CD14-positive monocyte (primary cell): ENCODE results near the gene TBC1D25. TPM values are rescaled to one million over a fixed set of nuclear protein-coding genes. Genes with fewer than 3 reads are reported as not detected.
A peak's percentile ranks its signal among the peaks of the same experiment; 100 is the strongest.

Source experiments
- DNase-seq, 3 donors: peaks; one replicate each; pipeline ENCODE4 v3.0.0-alpha.2; 2011 to 2022
- H2AFZ ChIP-seq: 2 replicates; pipeline ENCODE4 v1.6.0; 2012; ENCODE audit warnings: mild to moderate bottlenecking, low read depth, low read length, inconsistent platforms; ENCODE audit not compliant: insufficient read depth, poor library complexity, severe bottlenecking
- H3K27ac ChIP-seq, 2 donors: 1 replicate in 1 of 2; 2 replicates in 1 of 2; pipeline ENCODE4 v1.5.1; 2012 to 2013; ENCODE audit warnings: low read length in 2 of 2, control low read depth in 1 of 2, inconsistent platforms in 1 of 2, low read depth in 1 of 2, mild to moderate bottlenecking in 1 of 2
- H3K27me3 ChIP-seq, 2 donors: one replicate each; pipeline versions ENCODE4 v1.6.0 to v1.6.1; 2011 to 2013; ENCODE audit warnings: low read length in 2 of 2; ENCODE audit not compliant: control insufficient read depth in 2 of 2, insufficient read depth in 2 of 2
- H3K36me3 ChIP-seq, 2 donors: replicated peaks in 1 of 2; 1 replicate in 1 of 2; 2 replicates in 1 of 2; pipeline versions ENCODE4 v1.5.1 to v1.6.1; 2012 to 2013; ENCODE audit warnings: low read length in 2 of 2, control low read depth in 1 of 2, inconsistent platforms in 1 of 2, mild to moderate bottlenecking in 1 of 2; ENCODE audit not compliant: insufficient read depth in 2 of 2, control insufficient read depth in 1 of 2
- H3K4me1 ChIP-seq, 2 donors: 1 replicate in 1 of 2; 2 replicates in 1 of 2; pipeline versions ENCODE4 v1.5.1 to v1.6.1; 2012 to 2013; ENCODE audit warnings: low read length in 2 of 2, control low read depth in 1 of 2, inconsistent platforms in 1 of 2, mild to moderate bottlenecking in 1 of 2, moderate library complexity in 1 of 2; ENCODE audit not compliant: insufficient read depth in 2 of 2, control insufficient read depth in 1 of 2
- H3K4me2 ChIP-seq: replicated peaks from 2 replicates; pipeline ENCODE3; 2012; ENCODE audit warnings: low read length, moderate library complexity, mild to moderate bottlenecking; ENCODE audit not compliant: poor library complexity, severe bottlenecking; ENCODE audit errors: extremely low read depth
- H3K4me3 ChIP-seq, 3 experiments: fragments of 200-600 bp in 1 of 3; sonication (generic) in 1 of 3; replicated peaks in 1 of 3; 1 replicate in 2 of 3; 2 replicates in 1 of 3; pipeline ENCODE4 v1.5.1; 2011 to 2013; ENCODE audit warnings: low read length in 3 of 3, mild to moderate bottlenecking in 3 of 3, control low read depth in 2 of 3, low read depth in 2 of 3, inconsistent platforms in 1 of 3, moderate library complexity in 1 of 3
- H3K79me2 ChIP-seq: 2 replicates; pipeline ENCODE4 v1.6.0; 2012; ENCODE audit warnings: mild to moderate bottlenecking, control low read depth, inconsistent platforms, low read length, moderate library complexity; ENCODE audit not compliant: insufficient read depth
- H3K9ac ChIP-seq: 2 replicates; pipeline ENCODE4 v1.6.0; 2017; ENCODE audit warnings: low read length, mild to moderate bottlenecking; ENCODE audit not compliant: insufficient read depth, poor library complexity, severe bottlenecking
- H3K9me3 ChIP-seq, 2 donors: replicated peaks in 1 of 2; 1 replicate in 1 of 2; 2 replicates in 1 of 2; pipeline versions ENCODE4 v1.5.1 to v1.6.1; 2012 to 2013; ENCODE audit warnings: low read length in 2 of 2, control low read depth in 1 of 2; ENCODE audit not compliant: control insufficient read depth in 1 of 2, insufficient read depth in 1 of 2
- H4K20me1 ChIP-seq: 2 replicates; pipeline ENCODE4 v1.6.0; 2012; ENCODE audit warnings: mild to moderate bottlenecking, low read length, control low read depth, moderate library complexity; ENCODE audit not compliant: insufficient read depth
- H3K27ac Mint-ChIP-seq, 7 donors: one replicate each; pipeline ENCODE4 v1.8.0; 2020; ENCODE audit warnings: mild to moderate bottlenecking in 7 of 7, mixed read lengths in 7 of 7, moderate library complexity in 6 of 7, inconsistent platforms in 2 of 7
- H3K27me3 Mint-ChIP-seq, 3 donors: one replicate each; pipeline ENCODE4 v1.8.0; 2021 to 2022; ENCODE audit warnings: low read depth in 3 of 3, mild to moderate bottlenecking in 3 of 3, mixed read lengths in 3 of 3, moderate library complexity in 3 of 3, inconsistent platforms in 1 of 3
- H3K36me3 Mint-ChIP-seq, 2 donors: one replicate each; pipeline ENCODE4 v1.8.0; 2020; ENCODE audit warnings: mixed read lengths in 2 of 2, inconsistent platforms in 1 of 2, mild to moderate bottlenecking in 1 of 2
- H3K4me1 Mint-ChIP-seq: one replicate; pipeline ENCODE4 v1.8.0; 2020; ENCODE audit warnings: mild to moderate bottlenecking, mixed read lengths
- H3K4me3 Mint-ChIP-seq, 2 donors: one replicate each; pipeline ENCODE4 v1.8.0; 2020; ENCODE audit warnings: mild to moderate bottlenecking in 2 of 2, mixed read lengths in 2 of 2, moderate library complexity in 1 of 2
- H3K9me3 Mint-ChIP-seq, 7 donors: one replicate each; pipeline ENCODE4 v1.8.0; 2020 to 2022; ENCODE audit warnings: mixed read lengths in 7 of 7, mild to moderate bottlenecking in 6 of 7, moderate library complexity in 6 of 7, inconsistent platforms in 2 of 7
- WGBS: methylation state at CpG from one replicate; pipeline ENCODE4 v1.1.5; 2013; ENCODE audit warnings: missing lambda C conversion rate; ENCODE audit not compliant: insufficient coverage; 5-methylcytosine and 5-hydroxymethylcytosine counted together
- intact Hi-C, 2 donors: fragments of 100-400 bp; cut with micrococcal nuclease; formaldehyde crosslinking; loops; one replicate each; pipeline versions ENCODE4 v1.15.0 to v1.15.1; 2023
- polyA plus RNA-seq, 3 donors: library from polyadenylated mRNA; depleted of rRNA in 1 of 3; unstranded in 2 of 3; stranded (reverse) in 1 of 3; fragments of 300-500 nt in 2 of 3; fragments of >200 nt in 1 of 3; fragmentation: Illumina TruSeq in 2 of 3; gene quantifications; 1 replicate in 2 of 3; 2 replicates in 1 of 3; pipeline ENCODE4 v1.2.3, GENCODE V29; 2012 to 2021
- TF ChIP-seq, protein P1 (sequence below): fragments of 200-600 bp; IDR thresholded peaks from one replicate; pipeline ENCODE4 v1.8.0; 2022; ENCODE audit warnings: antibody characterized with exemption, mild to moderate bottlenecking

Gene TBC1D25
- polyA plus RNA-seq, 3 donors = 5.7 to 16.9 (median 6.6) TPM

- no peaks in the 10 kb centered on the region for H3K79me2 ChIP-seq
- no peak overlapping the region for H3K4me2 ChIP-seq
- H3K27ac ChIP-seq = peak overlapping the region in 1 of 2 donors; percentile 62
- intact Hi-C loops = no loop called here
- no peaks in the 10 kb centered on the region for H3K27me3 ChIP-seq
- H3K4me1 ChIP-seq = peaks cover 10 to 12% of the 10 kb centered on the region in 2 donors
- no peaks in the 10 kb centered on the region for H3K9me3 ChIP-seq
- no peak for DNase-seq
- peaks cover 0 to 3% (median 0%) of the 10 kb centered on the region in 7 donors for H3K9me3 Mint-ChIP-seq
- peak overlapping the region; percentile 61 for H2AFZ ChIP-seq
- H4K20me1 ChIP-seq = no peaks in the 10 kb centered on the region
- H3K9ac ChIP-seq = no peak overlapping the region
- 100% methylated on average over 1 of the region's 9 CpGs for WGBS
- H3K27ac Mint-ChIP-seq = peak overlapping the region in 6 of 7 donors; percentile 58 to 91 (median 82)
- H3K4me1 Mint-ChIP-seq = peaks cover 16% of the 10 kb centered on the region
- no peak overlapping the region for H3K4me3 Mint-ChIP-seq
- H3K36me3 Mint-ChIP-seq = no peaks in the 10 kb centered on the region
- TF ChIP-seq, protein P1, sequence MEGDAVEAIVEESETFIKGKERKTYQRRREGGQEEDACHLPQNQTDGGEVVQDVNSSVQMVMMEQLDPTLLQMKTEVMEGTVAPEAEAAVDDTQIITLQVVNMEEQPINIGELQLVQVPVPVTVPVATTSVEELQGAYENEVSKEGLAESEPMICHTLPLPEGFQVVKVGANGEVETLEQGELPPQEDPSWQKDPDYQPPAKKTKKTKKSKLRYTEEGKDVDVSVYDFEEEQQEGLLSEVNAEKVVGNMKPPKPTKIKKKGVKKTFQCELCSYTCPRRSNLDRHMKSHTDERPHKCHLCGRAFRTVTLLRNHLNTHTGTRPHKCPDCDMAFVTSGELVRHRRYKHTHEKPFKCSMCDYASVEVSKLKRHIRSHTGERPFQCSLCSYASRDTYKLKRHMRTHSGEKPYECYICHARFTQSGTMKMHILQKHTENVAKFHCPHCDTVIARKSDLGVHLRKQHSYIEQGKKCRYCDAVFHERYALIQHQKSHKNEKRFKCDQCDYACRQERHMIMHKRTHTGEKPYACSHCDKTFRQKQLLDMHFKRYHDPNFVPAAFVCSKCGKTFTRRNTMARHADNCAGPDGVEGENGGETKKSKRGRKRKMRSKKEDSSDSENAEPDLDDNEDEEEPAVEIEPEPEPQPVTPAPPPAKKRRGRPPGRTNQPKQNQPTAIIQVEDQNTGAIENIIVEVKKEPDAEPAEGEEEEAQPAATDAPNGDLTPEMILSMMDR = no peak
- no peaks in the 10 kb centered on the region for H3K36me3 ChIP-seq
- H3K4me3 ChIP-seq = no peak overlapping the region
- peaks cover 0 to 5% (median 1%) of the 10 kb centered on the region in 3 donors for H3K27me3 Mint-ChIP-seq
Measured at GRCh38 chrX:48491809-48492208, 47.7 kb upstream of the TBC1D25 start.

DNA sequence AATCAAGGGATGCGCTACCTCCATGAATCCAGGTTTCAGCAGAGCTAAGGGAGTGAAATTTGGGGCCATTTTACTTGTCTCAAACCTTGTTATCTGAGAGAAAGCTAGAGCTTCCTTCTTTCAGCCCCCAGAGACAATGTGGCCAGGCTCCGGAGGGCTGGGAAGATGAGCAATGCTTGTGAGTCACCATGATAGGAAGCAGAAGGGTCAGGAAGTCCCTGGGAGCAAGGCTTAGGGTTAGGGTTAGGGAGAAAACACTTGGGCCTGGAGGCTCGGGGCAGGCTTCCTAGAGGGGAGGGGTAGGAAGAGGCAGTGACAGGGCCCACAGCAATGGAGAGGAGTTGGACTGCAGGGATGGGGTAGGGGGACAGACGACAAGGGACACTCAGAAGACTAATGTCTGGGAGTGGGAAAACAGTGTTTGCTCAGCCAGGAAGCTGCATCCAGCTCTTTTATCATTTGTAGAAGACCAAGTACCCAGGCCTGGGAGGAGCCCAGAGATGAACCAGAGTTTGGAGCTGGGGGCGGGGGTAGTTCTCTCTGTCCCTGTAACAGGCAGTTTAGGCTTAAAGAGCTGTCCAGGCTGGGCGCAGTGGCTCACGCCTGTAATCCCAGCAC is 47.1 kb upstream of the TBC1D25 start:
- 0% methylated on average over 1 of the region's 7 CpGs for WGBS
- peak overlapping the region; percentile 61 for H2AFZ ChIP-seq

More for the DNA sequence above, 47.1 kb upstream of the TBC1D25 start:
- intact Hi-C loops = no loop called here
- Mint-ChIP-seq H3K27ac (peak overlapping the region; percentile 58 to 91 (median 83)), H3K4me3 (no peak overlapping the region), H3K4me1 (peaks cover 13% of the 10 kb centered on the region), H3K9me3 (peaks cover 0 to 3% (median 0%) of the 10 kb centered on the region in 7 donors), H3K27me3 (peaks cover 0 to 9% (median 2%) of the 10 kb centered on the region in 3 donors), H3K36me3 (no peaks in the 10 kb centered on the region)
- TF ChIP-seq, protein P1 = no peak
- DNase-seq = peak; percentile 54 to 78 (median 60)
- peaks cover 10 to 12% of the 10 kb centered on the region in 2 donors for H3K4me1 ChIP-seq
- H3K79me2 ChIP-seq = no peaks in the 10 kb centered on the region
- H3K36me3 ChIP-seq = no peaks in the 10 kb centered on the region
- H3K9me3 ChIP-seq = no peaks in the 10 kb centered on the region
- peak overlapping the region; percentile 25 to 62 for H3K27ac ChIP-seq
- H3K4me3 ChIP-seq = no peak overlapping the region
- no peaks in the 10 kb centered on the region for H3K27me3 ChIP-seq
- H4K20me1 ChIP-seq = no peaks in the 10 kb centered on the region
- H3K4me2 ChIP-seq = no peak overlapping the region
- H3K9ac ChIP-seq = no peak overlapping the region
